OCI-LY7 (cell line): ENCODE measurements around the gene LIPC. TPM values are rescaled to one million over a fixed set of nuclear protein-coding genes. Genes with fewer than 3 reads are reported as not detected.
A peak's percentile ranks its signal among the peaks of the same experiment; 100 is the strongest.

Source experiments
- BruUV-seq: library from RNA; stranded (reverse); fragments of 400-500 nt; replicated peaks from 2 replicates; lab custom pipeline; 2021; lab: Mats Ljungman, UMichigan
- CTCF ChIA-PET: fragments of 300-600 bp; sonication (Branson Sonifier 250); formaldehyde crosslinking; loops from one replicate; lab custom pipeline; 2022; ENCODE audit warnings: antibody characterized with exemption; ENCODE audit not compliant: unreplicated experiment; lab: Charles Lee
- POLR2A ChIA-PET: fragments of 300-600 bp; sonication (Branson Sonifier 250); formaldehyde crosslinking; loops from one replicate; lab custom pipeline; 2022; ENCODE audit warnings: antibody characterized with exemption; lab: Charles Lee
- DNase-seq: peaks from one replicate; pipeline ENCODE4 v3.0.0-alpha.2; 2015; ENCODE audit warnings: low spot score
- H2AFZ ChIP-seq: fragments of 200-600 bp; sonication (generic), shearing (Covaris generic); 2 replicates; pipeline ENCODE4 v1.6.1; 2014; ENCODE audit warnings: mild to moderate bottlenecking, antibody characterized with exemption, low read length, moderate library complexity
- H3K27ac ChIP-seq: fragments of 200-600 bp; sonication (generic); 2 replicates; pipeline ENCODE4 v1.5.1; 2014; ENCODE audit warnings: mixed run types, low read depth, mild to moderate bottlenecking, moderate library complexity, low read length, inconsistent platforms; ENCODE audit not compliant: poor library complexity, severe bottlenecking
- H3K36me3 ChIP-seq: fragments of 200-600 bp; sonication (generic); 2 replicates; pipeline ENCODE4 v1.6.1; 2014; ENCODE audit warnings: mild to moderate bottlenecking, antibody characterized with exemption, low read length, moderate library complexity, mixed read lengths; ENCODE audit not compliant: insufficient read depth
- H3K4me1 ChIP-seq: fragments of 200-600 bp; sonication (generic); 2 replicates; pipeline ENCODE4 v1.5.1; 2014; ENCODE audit warnings: mild to moderate bottlenecking, low read length; ENCODE audit not compliant: insufficient read depth, poor library complexity, severe bottlenecking
- H3K4me2 ChIP-seq: fragments of 200-600 bp; sonication (generic); 2 replicates; pipeline ENCODE4 v1.6.1; 2014; ENCODE audit warnings: mild to moderate bottlenecking, low read length
- H3K4me3 ChIP-seq: fragments of 200-600 bp; sonication (generic); 2 replicates; pipeline ENCODE4 v1.5.1; 2014; ENCODE audit warnings: mild to moderate bottlenecking, low read depth, low read length; ENCODE audit not compliant: poor library complexity, severe bottlenecking
- H3K79me2 ChIP-seq: fragments of 200-600 bp; sonication (generic); 2 replicates; pipeline ENCODE4 v1.6.1; 2016; ENCODE audit warnings: low read depth, mild to moderate bottlenecking, low read length, moderate library complexity, mixed read lengths; ENCODE audit not compliant: insufficient read depth
- H3K9me2 ChIP-seq: fragments of 200-600 bp; sonication (generic); 2 replicates; pipeline ENCODE4 v1.6.1; 2016; ENCODE audit warnings: mild to moderate bottlenecking, low read length, mixed read lengths; ENCODE audit not compliant: insufficient read depth
- H3K9me3 ChIP-seq: fragments of 200-600 bp; sonication (generic); 2 replicates; pipeline ENCODE4 v1.6.1; 2014; ENCODE audit warnings: mild to moderate bottlenecking, mixed run types, low read length, mixed read lengths
- H4K20me1 ChIP-seq: fragments of 200-600 bp; sonication (generic); 2 replicates; pipeline ENCODE4 v1.6.1; 2014; ENCODE audit warnings: mild to moderate bottlenecking, antibody characterized with exemption, low read length, moderate library complexity, mixed read lengths; ENCODE audit not compliant: insufficient read depth
- EZH2phosphoT487 ChIP-seq: fragments of 200-600 bp; sonication (generic); IDR thresholded peaks from 2 replicates; pipeline ENCODE4 v1.6.1; 2018; ENCODE audit warnings: low read depth, borderline replicate concordance, mild to moderate bottlenecking, mixed run types, antibody characterized with exemption, low read length, moderate library complexity, mixed read lengths
- intact Hi-C: fragments of 100-400 bp; cut with micrococcal nuclease; formaldehyde crosslinking; loops from one replicate; pipeline ENCODE4 v1.10.0; 2022; ENCODE audit not compliant: unreplicated experiment
- total RNA-seq, 2 experiments: library from RNA; depleted of rRNA in 1 of 2; stranded (reverse); fragments of >200 nt in 1 of 2; shearing (Covaris generic) in 1 of 2; gene quantifications; 2 replicates each; pipeline ENCODE4 v1.2.3, GENCODE V29; 2014 to 2022
- TF ChIP-seq, protein P1 (sequence below): fragments of 200-600 bp; sonication (generic); conservative IDR thresholded peaks from 2 replicates; pipeline ENCODE4 v1.5.1; 2014; ENCODE audit warnings: mild to moderate bottlenecking, antibody characterized with exemption, low read length, moderate library complexity, mixed read lengths

The LIPC gene
- total RNA-seq, 2 experiments from 2014 or later: 0.50 TPM; not detected in 1

- ChIA-PET POLR2A (interaction anchor here (1.1 to 2.2 kb wide), 2 partner anchors 16 to 274 kb away, joined by 5 read pairs; no protein-coding TSS in a partner anchor), CTCF (no interaction called here)
- H2AFZ ChIP-seq: peak overlapping the region; percentile 81; the same call in 1 of the 2 replicates
- no peak overlapping the region for H3K4me3 ChIP-seq
- TF ChIP-seq, protein P1, sequence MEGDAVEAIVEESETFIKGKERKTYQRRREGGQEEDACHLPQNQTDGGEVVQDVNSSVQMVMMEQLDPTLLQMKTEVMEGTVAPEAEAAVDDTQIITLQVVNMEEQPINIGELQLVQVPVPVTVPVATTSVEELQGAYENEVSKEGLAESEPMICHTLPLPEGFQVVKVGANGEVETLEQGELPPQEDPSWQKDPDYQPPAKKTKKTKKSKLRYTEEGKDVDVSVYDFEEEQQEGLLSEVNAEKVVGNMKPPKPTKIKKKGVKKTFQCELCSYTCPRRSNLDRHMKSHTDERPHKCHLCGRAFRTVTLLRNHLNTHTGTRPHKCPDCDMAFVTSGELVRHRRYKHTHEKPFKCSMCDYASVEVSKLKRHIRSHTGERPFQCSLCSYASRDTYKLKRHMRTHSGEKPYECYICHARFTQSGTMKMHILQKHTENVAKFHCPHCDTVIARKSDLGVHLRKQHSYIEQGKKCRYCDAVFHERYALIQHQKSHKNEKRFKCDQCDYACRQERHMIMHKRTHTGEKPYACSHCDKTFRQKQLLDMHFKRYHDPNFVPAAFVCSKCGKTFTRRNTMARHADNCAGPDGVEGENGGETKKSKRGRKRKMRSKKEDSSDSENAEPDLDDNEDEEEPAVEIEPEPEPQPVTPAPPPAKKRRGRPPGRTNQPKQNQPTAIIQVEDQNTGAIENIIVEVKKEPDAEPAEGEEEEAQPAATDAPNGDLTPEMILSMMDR: no peak
- TF ChIP-seq EZH2phosphoT487: no peak
- H3K36me3 ChIP-seq: no peaks in the 10 kb centered on the region
- peak; percentile 17 for DNase-seq
- no TSS peak for BruUV-seq
- no peaks in the 10 kb centered on the region for H3K9me3 ChIP-seq
- no peak overlapping the region; the same call in 1 of the 2 replicates for H3K4me2 ChIP-seq
- H3K4me1 ChIP-seq: peaks cover 39% of the 10 kb centered on the region
- no peaks in the 10 kb centered on the region for H3K79me2 ChIP-seq
- no peak overlapping the region for H3K27ac ChIP-seq
- H4K20me1 ChIP-seq: no peaks in the 10 kb centered on the region
- no peaks in the 10 kb centered on the region for H3K9me2 ChIP-seq
- intact Hi-C loops: no loop called here
These were observed 44.1 kb downstream of the LIPC start for GRCh38 chr15:58475573-58476524.

DNA sequence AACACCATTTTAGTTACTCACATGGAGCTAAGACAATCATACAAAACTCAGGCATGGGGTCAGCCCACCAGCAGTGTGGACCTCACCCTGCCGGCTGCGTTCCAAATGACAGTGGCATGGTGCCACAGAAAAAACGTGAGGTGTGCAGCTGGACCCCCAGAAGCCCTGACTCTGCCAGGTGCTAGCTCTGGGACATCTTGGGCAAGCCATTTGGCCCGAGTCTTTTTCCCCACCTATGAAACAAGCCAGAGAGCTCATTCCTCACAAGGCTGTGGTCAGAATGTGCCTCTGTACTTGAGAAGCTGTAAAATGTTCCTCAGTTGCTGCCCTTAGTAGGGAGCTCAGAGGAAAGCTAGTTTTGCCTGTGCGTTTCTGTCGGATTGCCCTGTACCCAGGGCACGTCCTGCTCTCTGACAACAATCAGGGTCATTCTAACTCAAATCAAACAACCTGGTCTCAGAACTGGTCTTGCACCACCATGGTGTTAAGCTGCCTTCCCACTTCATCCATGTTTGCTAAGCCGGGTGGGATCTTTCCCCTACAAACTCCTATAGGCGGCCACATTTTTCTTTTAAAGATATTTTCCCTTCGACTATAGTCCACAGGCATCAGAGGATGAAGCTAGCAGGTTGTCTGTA is 44.9 kb downstream of the LIPC start:
- Histone ChIP-seq H3K9me2 (no peaks in the 10 kb centered on the region), H3K9me3 (no peaks in the 10 kb centered on the region), H3K4me3 (no peak overlapping the region), H3K79me2 (no peaks in the 10 kb centered on the region), H4K20me1 (no peaks in the 10 kb centered on the region), H3K4me2 (peak overlapping the region; percentile 45; the same call in 1 of the 2 replicates), H3K27ac (no peak overlapping the region), H2AFZ (peak overlapping the region; percentile 81), H3K36me3 (no peaks in the 10 kb centered on the region), H3K4me1 (peaks cover 39% of the 10 kb centered on the region)
- POLR2A ChIA-PET: interaction anchor here (0.7 to 2.2 kb wide), 4 partner anchors 14 to 274 kb away, joined by 3 to 5 read pairs (median 4); no protein-coding TSS in a partner anchor
- TF ChIP-seq, protein P1: no peak
- no peak for TF ChIP-seq EZH2phosphoT487
- intact Hi-C loops: no loop called here
- CTCF ChIA-PET: no interaction called here
- BruUV-seq: no TSS peak
- DNase-seq: no peak
